Measurements from ENCODE around the gene HTT. TPM values are rescaled to one million over a fixed set of nuclear protein-coding genes. Genes with fewer than 3 reads are reported as not detected.

Gene HTT
- total RNA-seq, 6 experiments from 2014 or later = 25.5 to 37.8 (median 30.3) TPM

DNA sequence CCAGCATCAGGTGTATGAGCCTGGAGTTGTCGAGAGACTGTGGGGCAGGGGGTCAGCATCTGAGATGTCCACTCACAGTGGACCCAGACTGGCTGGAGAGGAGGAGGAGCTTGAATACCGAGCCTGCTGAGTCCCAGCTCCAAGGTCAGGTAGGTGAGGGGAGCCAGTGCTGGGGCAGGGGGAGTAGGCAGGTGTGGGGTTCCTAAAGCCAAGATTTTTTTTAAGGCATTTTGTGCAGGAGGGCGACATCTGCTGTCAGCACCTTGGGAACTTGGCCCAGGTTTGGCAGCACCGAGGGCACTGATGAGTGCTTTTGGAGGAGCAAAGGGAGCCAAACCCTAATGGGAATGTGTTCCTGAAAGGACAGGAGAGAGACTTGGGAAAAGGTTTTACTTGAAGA is 110.2 kb downstream of the HTT start:
- no peak for DNase-seq
- Histone ChIP-seq H3K9me3 (no peaks in the 10 kb centered on the region), H3K36me3 (peaks cover 0 to 51% (median 17%) of the 10 kb centered on the region in 4 donors), H3K4me3 (no peak overlapping the region), H3K4me1 (no peaks in the 10 kb centered on the region), H3K27me3 (no peaks in the 10 kb centered on the region), H3K27ac (no peak overlapping the region)
- TF ChIP-seq, protein P1, sequence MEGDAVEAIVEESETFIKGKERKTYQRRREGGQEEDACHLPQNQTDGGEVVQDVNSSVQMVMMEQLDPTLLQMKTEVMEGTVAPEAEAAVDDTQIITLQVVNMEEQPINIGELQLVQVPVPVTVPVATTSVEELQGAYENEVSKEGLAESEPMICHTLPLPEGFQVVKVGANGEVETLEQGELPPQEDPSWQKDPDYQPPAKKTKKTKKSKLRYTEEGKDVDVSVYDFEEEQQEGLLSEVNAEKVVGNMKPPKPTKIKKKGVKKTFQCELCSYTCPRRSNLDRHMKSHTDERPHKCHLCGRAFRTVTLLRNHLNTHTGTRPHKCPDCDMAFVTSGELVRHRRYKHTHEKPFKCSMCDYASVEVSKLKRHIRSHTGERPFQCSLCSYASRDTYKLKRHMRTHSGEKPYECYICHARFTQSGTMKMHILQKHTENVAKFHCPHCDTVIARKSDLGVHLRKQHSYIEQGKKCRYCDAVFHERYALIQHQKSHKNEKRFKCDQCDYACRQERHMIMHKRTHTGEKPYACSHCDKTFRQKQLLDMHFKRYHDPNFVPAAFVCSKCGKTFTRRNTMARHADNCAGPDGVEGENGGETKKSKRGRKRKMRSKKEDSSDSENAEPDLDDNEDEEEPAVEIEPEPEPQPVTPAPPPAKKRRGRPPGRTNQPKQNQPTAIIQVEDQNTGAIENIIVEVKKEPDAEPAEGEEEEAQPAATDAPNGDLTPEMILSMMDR (IDR thresholded peaks at IDR 0.05) = no peak
- no peak for TF ChIP-seq POLR2A (IDR thresholded peaks at IDR 0.05)
- no peak for ATAC-seq
- WGBS (ENCODE audit: insufficient coverage, low coverage, low lambda C conversion rate, missing lambda C conversion rate) = 68% methylated on average over 3 of the region's 4 CpGs
- intact Hi-C loops (cut with DNase I) = no loop called here

- TF ChIP-seq, protein P1 (IDR thresholded peaks at IDR 0.05) = no peak
- peaks cover 0 to 54% (median 15%) of the 10 kb centered on the region in 4 donors for H3K36me3 ChIP-seq
- no peak overlapping the region for H3K4me3 ChIP-seq
- ATAC-seq (no peak), DNase-seq (no peak)
- H3K9me3 ChIP-seq = no peaks in the 10 kb centered on the region
- intact Hi-C loops (cut with DNase I) = no loop called here
- H3K27me3 ChIP-seq = no peaks in the 10 kb centered on the region
- H3K4me1 ChIP-seq = no peaks in the 10 kb centered on the region
- H3K27ac ChIP-seq = no peak overlapping the region
- whole genome bisulfite sequencing (ENCODE audit: insufficient coverage, low coverage, low lambda C conversion rate, missing lambda C conversion rate) = 96% methylated on average over 4 of the region's 11 CpGs
Observed at GRCh38 chr4:3186609-3187008, 112.1 kb downstream of the HTT start.

DNA sequence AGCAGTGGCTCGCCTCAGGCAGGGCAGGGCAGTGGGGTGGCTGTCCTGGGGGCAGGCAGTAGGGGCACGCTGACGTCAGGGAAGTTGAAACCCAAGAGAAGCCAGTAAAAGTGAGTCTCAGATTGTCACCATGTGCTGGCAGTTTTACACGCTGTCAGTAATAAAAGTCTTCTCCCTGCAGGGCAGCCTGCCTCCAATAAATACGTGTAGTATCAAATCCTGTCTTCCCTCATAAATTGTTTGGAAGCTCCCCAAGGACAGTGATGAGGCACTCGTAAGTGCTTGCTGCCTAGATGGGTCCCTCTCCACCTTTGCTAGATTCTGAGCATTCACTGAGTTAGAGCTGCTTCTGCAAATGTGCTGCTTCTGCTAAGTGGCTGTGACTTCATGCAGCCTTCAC is 113.6 kb downstream of the HTT start:
- no peaks in the 10 kb centered on the region for H3K9me3 ChIP-seq
- 82% methylated on average over 5 of the region's 6 CpGs for WGBS (ENCODE audit: insufficient coverage, low coverage, low lambda C conversion rate, missing lambda C conversion rate)
- H3K27ac ChIP-seq = no peak overlapping the region
- H3K4me3 ChIP-seq = no peak overlapping the region
- no peak for DNase-seq
- no peaks in the 10 kb centered on the region for H3K4me1 ChIP-seq
- peaks cover 0 to 39% (median 6%) of the 10 kb centered on the region in 4 donors for H3K36me3 ChIP-seq
- intact Hi-C loops (cut with DNase I) = no loop called here
- TF ChIP-seq, protein P1 (IDR thresholded peaks at IDR 0.05) = no peak
- no peak for TF ChIP-seq POLR2A (IDR thresholded peaks at IDR 0.05)
- H3K27me3 ChIP-seq = no peaks in the 10 kb centered on the region
- no peak for ATAC-seq

DNA sequence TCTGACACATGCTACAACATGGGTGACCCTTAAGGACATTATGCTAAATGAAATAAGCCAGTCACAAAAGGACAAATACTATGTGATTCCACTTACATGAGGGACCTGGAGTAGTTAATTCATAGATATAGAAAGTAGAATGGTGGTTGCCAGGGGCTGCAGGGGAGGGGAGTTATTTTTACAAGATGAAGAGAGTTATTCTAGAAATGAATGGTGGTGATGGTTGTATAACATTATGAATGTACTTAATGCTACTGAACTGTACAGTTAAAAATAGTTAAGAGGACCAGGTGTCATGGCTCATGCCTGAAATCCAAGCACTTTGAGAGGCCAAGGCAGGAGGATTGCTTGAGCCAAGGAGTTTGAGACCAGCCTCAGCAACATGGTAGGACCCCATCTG is 115.0 kb downstream of the HTT start:
- intact Hi-C loops (cut with DNase I) = no loop called here
- Histone ChIP-seq H3K27me3 (no peaks in the 10 kb centered on the region), H3K9me3 (no peaks in the 10 kb centered on the region), H3K27ac (no peak overlapping the region), H3K4me1 (no peaks in the 10 kb centered on the region), H3K36me3 (peaks cover 0 to 30% (median 5%) of the 10 kb centered on the region in 4 donors), H3K4me3 (no peak overlapping the region)
- TF ChIP-seq, protein P1 (IDR thresholded peaks at IDR 0.05) = no peak
- TF ChIP-seq POLR2A (IDR thresholded peaks at IDR 0.05) = no peak
- no peak for ATAC-seq
- DNase-seq = no peak

GRCh38 chr4:3190549-3190948 is 116.1 kb downstream of the HTT start:
- TF ChIP-seq, protein P1 (IDR thresholded peaks at IDR 0.05) = no peak
- TF ChIP-seq POLR2A (IDR thresholded peaks at IDR 0.05) = no peak
- Histone ChIP-seq H3K4me3 (no peak overlapping the region), H3K4me1 (no peaks in the 10 kb centered on the region), H3K36me3 (peaks cover 0 to 30% (median 5%) of the 10 kb centered on the region in 4 donors), H3K27ac (no peak overlapping the region), H3K9me3 (no peaks in the 10 kb centered on the region), H3K27me3 (no peaks in the 10 kb centered on the region)
- DNase-seq (no peak), ATAC-seq (no peak)
- intact Hi-C loops (cut with DNase I) = no loop called here
- 63% methylated on average over 5 of the region's 5 CpGs for WGBS (ENCODE audit: insufficient coverage, low coverage, low lambda C conversion rate, missing lambda C conversion rate)
